ENCODE results near the gene ELAVL1.
"Not testable (repeated sequence)": the region's sequence is repeated elsewhere in the genome, so short reads cannot be mapped to it uniquely, and the experiment has no call there.

ELAVL1 gene

DNA sequence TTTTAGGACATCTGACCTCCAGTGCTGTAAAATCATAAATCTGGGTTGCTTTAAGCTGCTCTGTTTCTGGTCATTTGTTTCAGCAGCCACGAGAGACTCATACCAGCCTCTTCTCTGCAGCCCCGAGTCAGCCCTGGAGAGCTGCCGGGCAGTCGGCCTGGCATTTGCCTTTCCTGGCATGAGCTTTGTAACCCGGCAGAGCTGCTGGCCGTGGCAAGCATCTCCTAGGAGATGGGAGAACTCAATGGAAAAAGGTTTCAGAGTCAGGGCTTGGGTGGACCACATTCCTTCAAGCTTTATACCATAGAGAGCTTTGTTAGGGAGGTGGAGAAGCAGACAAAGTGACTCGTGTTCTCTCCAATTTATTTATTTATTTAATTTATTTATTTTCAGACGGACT lies 25.5 kb upstream of the ELAVL1 start:
- TF ChIP-seq, protein P1, sequence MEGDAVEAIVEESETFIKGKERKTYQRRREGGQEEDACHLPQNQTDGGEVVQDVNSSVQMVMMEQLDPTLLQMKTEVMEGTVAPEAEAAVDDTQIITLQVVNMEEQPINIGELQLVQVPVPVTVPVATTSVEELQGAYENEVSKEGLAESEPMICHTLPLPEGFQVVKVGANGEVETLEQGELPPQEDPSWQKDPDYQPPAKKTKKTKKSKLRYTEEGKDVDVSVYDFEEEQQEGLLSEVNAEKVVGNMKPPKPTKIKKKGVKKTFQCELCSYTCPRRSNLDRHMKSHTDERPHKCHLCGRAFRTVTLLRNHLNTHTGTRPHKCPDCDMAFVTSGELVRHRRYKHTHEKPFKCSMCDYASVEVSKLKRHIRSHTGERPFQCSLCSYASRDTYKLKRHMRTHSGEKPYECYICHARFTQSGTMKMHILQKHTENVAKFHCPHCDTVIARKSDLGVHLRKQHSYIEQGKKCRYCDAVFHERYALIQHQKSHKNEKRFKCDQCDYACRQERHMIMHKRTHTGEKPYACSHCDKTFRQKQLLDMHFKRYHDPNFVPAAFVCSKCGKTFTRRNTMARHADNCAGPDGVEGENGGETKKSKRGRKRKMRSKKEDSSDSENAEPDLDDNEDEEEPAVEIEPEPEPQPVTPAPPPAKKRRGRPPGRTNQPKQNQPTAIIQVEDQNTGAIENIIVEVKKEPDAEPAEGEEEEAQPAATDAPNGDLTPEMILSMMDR (IDR thresholded peaks at IDR 0.05; ENCODE audit: low read depth, low read length): no peak
- no peak overlapping the region for H3K4me3 ChIP-seq (ENCODE audit: low read depth, low read length)

DNA sequence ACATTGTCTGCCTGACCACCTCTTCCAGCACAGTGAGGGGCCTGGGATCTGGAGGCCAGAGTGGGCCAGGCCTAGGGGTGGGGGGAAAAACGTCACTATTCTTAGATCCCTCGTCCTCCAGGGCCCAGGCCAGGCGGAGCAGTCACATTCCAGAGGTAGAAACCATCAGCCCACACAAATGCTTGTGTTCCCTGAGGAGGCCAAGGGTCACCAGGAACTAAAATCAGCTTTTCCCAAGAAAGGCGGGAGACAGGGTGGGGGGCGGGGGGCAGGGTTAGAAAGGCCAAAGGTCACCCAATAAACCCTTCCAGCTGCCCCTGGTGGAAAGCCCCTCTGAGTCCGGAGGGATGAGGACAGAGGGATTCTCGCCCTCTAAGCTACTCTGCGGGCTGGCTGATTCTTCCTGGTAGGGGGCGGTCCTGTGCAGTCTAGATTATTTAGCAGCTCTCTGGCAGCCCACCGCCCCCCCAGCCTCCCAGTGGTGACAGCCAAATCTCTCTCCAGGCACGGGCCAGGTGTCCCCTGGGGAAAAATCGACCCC lies 23.6 kb upstream of the ELAVL1 start:
- H3K4me3 ChIP-seq (ENCODE audit: low read depth, low read length): no peak overlapping the region
- TF ChIP-seq, protein P1 (IDR thresholded peaks at IDR 0.05; ENCODE audit: low read depth, low read length): no peak

DNA sequence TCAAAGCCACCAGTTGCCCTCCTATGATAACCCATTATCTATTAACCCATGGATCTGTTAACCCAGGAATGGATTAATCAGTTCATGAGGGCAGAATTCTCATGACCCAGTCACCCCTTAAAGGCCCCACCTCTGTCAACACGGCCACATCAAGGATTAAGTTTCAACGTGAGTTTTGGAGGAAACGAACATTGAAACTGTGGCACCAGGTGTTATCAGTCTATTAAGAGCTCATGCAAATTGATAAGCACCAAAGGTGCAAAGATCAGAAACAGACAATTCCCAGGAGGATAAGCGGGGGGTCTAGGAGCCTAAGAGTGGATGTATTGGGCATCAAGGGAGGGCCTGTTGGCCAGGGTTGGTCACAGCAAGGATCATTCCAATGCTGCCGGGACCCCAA lies 19.9 kb upstream of the ELAVL1 start:
- H3K4me3 ChIP-seq (ENCODE audit: low read depth, low read length): no peak overlapping the region
- TF ChIP-seq, protein P1 (IDR thresholded peaks at IDR 0.05; ENCODE audit: low read depth, low read length): no peak

DNA sequence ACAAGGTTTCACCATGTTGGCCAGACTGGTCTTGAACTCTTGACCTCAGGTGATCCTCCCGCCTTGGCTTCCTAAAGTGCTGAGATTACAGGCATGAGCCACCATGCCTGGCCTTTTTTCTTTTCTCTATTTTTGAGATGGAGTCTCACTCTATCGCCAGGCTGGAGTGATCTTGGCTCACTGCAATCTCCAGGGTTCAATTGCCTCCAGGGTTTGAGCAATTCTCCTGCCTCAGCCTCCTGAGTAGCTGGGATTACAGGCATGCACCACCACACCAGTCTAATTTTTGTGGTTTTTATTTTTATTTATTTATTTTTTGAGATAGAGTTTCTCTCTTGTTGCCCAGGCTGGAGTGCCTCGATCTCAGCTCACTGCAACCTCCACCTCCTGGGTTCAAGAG lies 18.8 kb upstream of the ELAVL1 start:
- not testable (repeated sequence) for H3K4me3 ChIP-seq (ENCODE audit: low read depth, low read length)

DNA sequence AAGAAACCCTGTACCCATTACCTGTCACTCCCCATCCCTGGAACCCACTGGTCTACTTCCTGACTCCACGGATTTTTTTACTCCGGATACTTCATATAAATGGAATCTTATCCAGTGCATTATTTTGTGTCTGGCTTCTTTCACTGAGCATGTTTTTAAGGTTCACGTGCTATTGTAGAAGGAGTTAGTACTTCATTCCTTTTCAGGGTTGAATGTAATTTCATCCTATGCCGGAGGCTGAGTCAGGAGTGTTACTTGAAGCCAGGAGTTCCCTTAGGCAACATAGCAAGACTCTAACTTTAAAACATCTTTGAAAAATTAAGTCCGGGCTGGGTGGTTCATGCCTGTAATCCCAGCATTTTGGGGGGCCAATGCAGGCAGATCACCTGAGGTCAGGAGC lies 17.9 kb upstream of the ELAVL1 start:
- no peak overlapping the region for H3K4me3 ChIP-seq (ENCODE audit: low read depth, low read length)
- TF ChIP-seq, protein P1 (IDR thresholded peaks at IDR 0.05; ENCODE audit: low read depth, low read length): no peak

DNA sequence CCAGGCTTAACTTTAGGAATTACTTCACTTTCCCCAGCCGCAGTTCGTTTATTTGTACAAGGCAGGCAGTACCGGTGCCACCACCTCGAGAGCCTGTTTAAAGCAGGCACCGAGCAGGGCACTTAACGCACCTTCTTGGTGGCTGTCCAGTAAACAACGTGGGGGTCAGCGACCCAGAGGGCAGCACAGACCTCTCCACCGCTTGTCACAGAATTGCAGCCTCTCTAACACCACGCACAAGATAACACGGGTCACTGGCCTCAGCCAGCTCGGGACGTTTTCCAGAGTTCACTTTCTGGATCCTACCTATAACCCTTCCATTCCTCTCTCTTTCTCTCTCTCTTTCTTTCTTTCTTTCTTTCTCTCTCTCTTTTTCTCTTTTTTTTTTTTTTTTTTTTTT lies 16.8 kb upstream of the ELAVL1 start:
- TF ChIP-seq, protein P1 (IDR thresholded peaks at IDR 0.05; ENCODE audit: low read depth, low read length): no peak
- H3K4me3 ChIP-seq (ENCODE audit: low read depth, low read length): no peak overlapping the region

DNA sequence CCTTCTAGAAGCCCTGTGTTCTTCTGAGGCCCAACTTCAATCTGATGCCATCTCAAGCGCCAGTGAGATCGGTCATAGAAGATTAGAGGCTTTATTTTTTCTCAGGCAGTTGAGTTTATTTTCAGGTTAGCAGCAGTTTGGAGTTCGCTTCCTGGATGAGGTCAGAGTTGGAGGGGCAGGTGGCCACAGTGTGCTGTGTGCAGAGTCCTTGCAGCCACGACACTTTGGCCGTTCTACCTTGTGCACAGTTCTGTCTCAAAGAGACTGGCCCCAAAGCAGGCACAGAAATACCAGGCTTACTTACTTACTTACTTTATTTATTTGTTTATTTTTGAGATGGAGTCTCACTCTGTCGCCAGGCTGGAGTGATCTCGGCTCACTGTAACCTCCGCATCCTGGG lies 15.9 kb upstream of the ELAVL1 start:
- no peak overlapping the region for H3K4me3 ChIP-seq (ENCODE audit: low read depth, low read length)
- TF ChIP-seq, protein P1 (IDR thresholded peaks at IDR 0.05; ENCODE audit: low read depth, low read length): no peak

DNA sequence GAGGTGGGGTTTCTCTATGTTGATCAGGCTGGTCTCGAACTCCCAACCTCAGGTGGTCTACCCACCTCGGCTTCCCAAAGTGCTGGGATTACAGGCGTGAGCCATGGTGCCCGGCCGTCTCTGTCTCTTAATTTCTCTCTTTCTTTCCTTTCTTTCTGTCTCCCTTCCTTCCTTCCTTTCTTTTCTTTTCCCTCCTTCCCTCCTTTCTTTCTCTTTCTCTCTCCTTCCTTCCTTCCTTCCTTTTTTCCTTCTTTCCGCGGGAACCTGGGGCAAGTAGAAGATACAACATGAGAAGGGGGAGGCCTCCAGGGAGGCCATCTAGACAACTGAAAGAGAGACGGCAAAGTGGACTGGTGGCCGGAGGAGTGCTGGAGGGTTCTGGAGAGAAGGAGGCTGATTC lies 15.2 kb upstream of the ELAVL1 start:
- TF ChIP-seq, protein P1 (IDR thresholded peaks at IDR 0.05; ENCODE audit: low read depth, low read length): no peak

More for the DNA sequence above, 15.2 kb upstream of the ELAVL1 start:
- no peak overlapping the region for H3K4me3 ChIP-seq (ENCODE audit: low read depth, low read length)

Data from WI38 (cell line).